ENCODE results near the gene ACTA2. TPM values are rescaled to one million over a fixed set of nuclear protein-coding genes. Genes with fewer than 3 reads are reported as not detected.
A peak's percentile ranks its signal among the peaks of the same experiment; 100 is the strongest.

Gene ACTA2
- total RNA-seq, 1 donor: 855 TPM

DNA sequence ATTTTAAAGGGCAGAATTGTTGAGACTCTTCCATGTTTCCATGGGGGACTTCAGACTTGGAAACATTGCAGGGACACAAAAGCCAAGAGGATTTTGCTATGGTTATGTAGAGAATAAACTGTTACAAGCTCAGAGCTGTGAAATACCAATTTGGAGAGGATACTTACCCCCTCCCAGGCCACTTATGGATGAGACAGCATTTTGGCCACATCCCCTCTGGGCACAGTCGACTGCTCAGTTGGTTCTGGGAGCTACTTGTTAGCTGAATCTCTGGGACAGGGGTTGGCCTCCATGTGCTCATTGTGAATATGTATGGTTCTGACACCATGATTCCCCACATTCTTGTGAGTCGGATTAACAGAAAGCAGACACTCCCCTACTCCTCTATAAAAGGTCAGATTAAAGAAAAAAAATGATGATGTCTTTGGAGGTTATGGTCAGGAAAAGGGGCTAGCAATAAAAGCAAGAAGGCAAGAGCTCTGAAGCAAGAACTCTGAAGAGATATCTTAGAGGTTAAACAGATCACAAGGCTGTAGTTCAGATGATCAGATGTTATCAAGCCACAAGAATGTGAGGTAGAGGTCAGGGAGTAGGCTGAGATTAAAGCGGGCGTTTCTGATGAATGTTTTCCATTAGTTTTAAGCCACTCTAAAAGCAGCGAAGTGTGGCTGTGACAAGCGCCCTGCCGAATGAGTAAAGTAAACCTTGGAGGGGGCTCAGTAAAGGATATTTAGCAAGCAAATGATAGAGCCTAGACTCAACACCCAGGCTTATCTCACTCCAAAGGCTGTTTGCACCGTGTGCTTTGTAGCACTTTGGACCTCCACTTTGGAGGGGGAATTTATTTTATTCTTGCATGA, 55.3 kb downstream of the ACTA2 start:
- no peaks in the 10 kb centered on the region for H3K9me3 ChIP-seq (ENCODE audit: low read depth, low read length)
- TF ChIP-seq, protein P1, sequence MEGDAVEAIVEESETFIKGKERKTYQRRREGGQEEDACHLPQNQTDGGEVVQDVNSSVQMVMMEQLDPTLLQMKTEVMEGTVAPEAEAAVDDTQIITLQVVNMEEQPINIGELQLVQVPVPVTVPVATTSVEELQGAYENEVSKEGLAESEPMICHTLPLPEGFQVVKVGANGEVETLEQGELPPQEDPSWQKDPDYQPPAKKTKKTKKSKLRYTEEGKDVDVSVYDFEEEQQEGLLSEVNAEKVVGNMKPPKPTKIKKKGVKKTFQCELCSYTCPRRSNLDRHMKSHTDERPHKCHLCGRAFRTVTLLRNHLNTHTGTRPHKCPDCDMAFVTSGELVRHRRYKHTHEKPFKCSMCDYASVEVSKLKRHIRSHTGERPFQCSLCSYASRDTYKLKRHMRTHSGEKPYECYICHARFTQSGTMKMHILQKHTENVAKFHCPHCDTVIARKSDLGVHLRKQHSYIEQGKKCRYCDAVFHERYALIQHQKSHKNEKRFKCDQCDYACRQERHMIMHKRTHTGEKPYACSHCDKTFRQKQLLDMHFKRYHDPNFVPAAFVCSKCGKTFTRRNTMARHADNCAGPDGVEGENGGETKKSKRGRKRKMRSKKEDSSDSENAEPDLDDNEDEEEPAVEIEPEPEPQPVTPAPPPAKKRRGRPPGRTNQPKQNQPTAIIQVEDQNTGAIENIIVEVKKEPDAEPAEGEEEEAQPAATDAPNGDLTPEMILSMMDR (IDR thresholded peaks at IDR 0.05; ENCODE audit: extremely low read depth, low read depth, low read length): no peak
- peak overlapping the region; percentile 11 for H3K4me2 ChIP-seq (ENCODE audit: insufficient read depth, low read length)
- no peak overlapping the region for H3K4me3 ChIP-seq (ENCODE audit: insufficient read depth, low read length)
- no peaks in the 10 kb centered on the region for H3K27me3 ChIP-seq (ENCODE audit: insufficient read depth, low read length)
- peak overlapping the region; percentile 54 for H2AFZ ChIP-seq (ENCODE audit: low read length)
- peaks cover 1% of the 10 kb centered on the region for H3K36me3 ChIP-seq (ENCODE audit: insufficient read depth, low read length)
- H4K20me1 ChIP-seq (ENCODE audit: insufficient read depth, low read length): no peaks in the 10 kb centered on the region
- peaks cover 58% of the 10 kb centered on the region for H3K4me1 ChIP-seq (ENCODE audit: insufficient read depth, low read length)
- peaks cover 40% of the 10 kb centered on the region for H3K79me2 ChIP-seq (ENCODE audit: insufficient read depth, low read length)
- no peak for DNase-seq (ENCODE audit: insufficient read length, low spot score, missing footprints)
- H3K27ac ChIP-seq (ENCODE audit: low read depth, low read length): peak overlapping the region; percentile 43

DNA sequence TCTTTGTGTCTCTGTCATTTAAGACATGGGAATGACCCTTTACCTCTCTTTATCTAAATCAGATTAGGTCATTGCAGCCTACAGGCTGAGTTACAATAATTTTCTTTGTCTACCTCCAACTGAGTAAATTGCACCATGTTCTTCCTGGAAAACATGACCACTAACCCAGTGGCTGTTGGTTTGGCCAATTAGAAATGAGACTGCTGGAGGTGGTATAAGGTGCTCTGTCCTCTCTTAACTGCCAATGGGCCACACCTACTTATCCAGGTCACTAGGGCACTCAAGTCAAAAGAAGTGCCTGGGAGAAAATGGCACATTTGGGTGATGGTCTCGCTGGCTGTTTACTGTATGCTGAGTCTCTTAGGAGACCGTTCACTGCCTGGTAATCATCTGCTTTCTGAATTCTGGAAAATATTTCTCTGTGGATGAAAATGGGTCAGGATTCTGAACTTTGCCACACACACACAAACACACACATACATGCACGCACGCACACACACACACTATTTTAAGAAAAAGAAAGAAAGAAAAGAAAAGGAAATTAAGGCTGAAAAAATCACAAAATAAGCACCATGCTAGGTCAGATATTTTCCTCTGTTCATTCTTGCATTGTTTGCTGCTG, 56.1 kb downstream of the ACTA2 start:
- H2AFZ ChIP-seq (ENCODE audit: low read length): no peak overlapping the region
- H4K20me1 ChIP-seq (ENCODE audit: insufficient read depth, low read length): no peaks in the 10 kb centered on the region
- H3K4me2 ChIP-seq (ENCODE audit: insufficient read depth, low read length): no peak overlapping the region
- peaks cover 40% of the 10 kb centered on the region for H3K79me2 ChIP-seq (ENCODE audit: insufficient read depth, low read length)
- H3K27ac ChIP-seq (ENCODE audit: low read depth, low read length): peak overlapping the region; percentile 43
- no peaks in the 10 kb centered on the region for H3K9me3 ChIP-seq (ENCODE audit: low read depth, low read length)
- TF ChIP-seq, protein P1 (IDR thresholded peaks at IDR 0.05; ENCODE audit: extremely low read depth, low read depth, low read length): no peak
- no peaks in the 10 kb centered on the region for H3K36me3 ChIP-seq (ENCODE audit: insufficient read depth, low read length)
- peaks cover 58% of the 10 kb centered on the region for H3K4me1 ChIP-seq (ENCODE audit: insufficient read depth, low read length)
- H3K27me3 ChIP-seq (ENCODE audit: insufficient read depth, low read length): no peaks in the 10 kb centered on the region
- H3K4me3 ChIP-seq (ENCODE audit: insufficient read depth, low read length): no peak overlapping the region
- no peak for DNase-seq (ENCODE audit: insufficient read length, low spot score, missing footprints)

DNA sequence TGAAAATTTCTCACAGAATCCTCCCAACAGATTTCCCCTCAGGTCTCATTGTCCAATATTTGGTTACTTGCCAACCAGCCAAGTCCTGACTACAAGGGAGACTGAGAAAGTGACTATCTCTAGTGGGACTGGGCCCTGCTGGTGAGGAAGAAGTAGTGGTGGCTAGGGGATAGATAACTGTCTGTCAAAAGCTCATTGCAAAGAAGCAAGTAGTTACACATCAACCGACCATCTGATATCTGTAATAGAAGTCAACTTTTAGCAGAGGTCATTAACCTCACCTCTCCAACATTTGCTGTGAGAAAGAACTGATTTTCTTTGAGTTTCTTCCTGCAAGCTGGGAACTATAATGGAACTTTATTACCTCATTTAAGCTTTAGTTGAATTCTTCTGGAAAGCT, 57.3 kb downstream of the ACTA2 start:
- Histone ChIP-seq H3K27ac (ENCODE audit: low read depth, low read length) (no peak overlapping the region), H4K20me1 (ENCODE audit: insufficient read depth, low read length) (no peaks in the 10 kb centered on the region), H3K4me2 (ENCODE audit: insufficient read depth, low read length) (no peak overlapping the region), H2AFZ (ENCODE audit: low read length) (no peak overlapping the region), H3K4me1 (ENCODE audit: insufficient read depth, low read length) (peaks cover 59% of the 10 kb centered on the region), H3K9me3 (ENCODE audit: low read depth, low read length) (no peaks in the 10 kb centered on the region), H3K79me2 (ENCODE audit: insufficient read depth, low read length) (peaks cover 39% of the 10 kb centered on the region), H3K27me3 (ENCODE audit: insufficient read depth, low read length) (no peaks in the 10 kb centered on the region), H3K36me3 (ENCODE audit: insufficient read depth, low read length) (no peaks in the 10 kb centered on the region), H3K4me3 (ENCODE audit: insufficient read depth, low read length) (no peak overlapping the region)
- TF ChIP-seq, protein P1 (IDR thresholded peaks at IDR 0.05; ENCODE audit: extremely low read depth, low read depth, low read length): no peak
- no peak for DNase-seq (ENCODE audit: insufficient read length, low spot score, missing footprints)

DNA sequence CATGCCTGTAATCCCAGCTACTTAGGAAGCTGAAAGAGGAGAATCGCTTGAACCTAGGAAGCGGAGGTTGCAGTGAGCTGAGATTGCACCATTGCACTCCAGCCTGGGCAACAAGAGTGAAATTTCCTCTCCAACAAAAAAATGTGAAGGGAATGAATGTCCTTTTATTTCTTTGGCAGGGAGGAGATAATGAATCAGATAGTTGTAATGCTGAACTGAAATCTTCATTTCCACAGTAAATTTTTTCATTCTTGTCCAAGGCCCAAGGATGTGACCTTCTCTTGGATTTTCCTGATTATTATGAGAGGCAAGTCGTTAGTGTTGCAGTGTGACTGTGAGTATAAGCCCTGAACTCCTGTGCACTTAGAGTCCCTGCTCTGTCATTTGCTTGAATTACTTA, 59.0 kb downstream of the ACTA2 start:
- H3K27ac ChIP-seq (ENCODE audit: low read depth, low read length): no peak overlapping the region

More for the DNA sequence above, 59.0 kb downstream of the ACTA2 start:
- Histone ChIP-seq H3K9me3 (ENCODE audit: low read depth, low read length) (no peaks in the 10 kb centered on the region), H3K4me3 (ENCODE audit: insufficient read depth, low read length) (peak overlapping the region; percentile 8), H3K27me3 (ENCODE audit: insufficient read depth, low read length) (no peaks in the 10 kb centered on the region), H4K20me1 (ENCODE audit: insufficient read depth, low read length) (no peaks in the 10 kb centered on the region), H3K36me3 (ENCODE audit: insufficient read depth, low read length) (no peaks in the 10 kb centered on the region), H2AFZ (ENCODE audit: low read length) (peak overlapping the region; percentile 8), H3K4me1 (ENCODE audit: insufficient read depth, low read length) (peaks cover 70% of the 10 kb centered on the region), H3K4me2 (ENCODE audit: insufficient read depth, low read length) (peak overlapping the region; percentile 41), H3K79me2 (ENCODE audit: insufficient read depth, low read length) (peaks cover 44% of the 10 kb centered on the region)
- no peak for DNase-seq (ENCODE audit: insufficient read length, low spot score, missing footprints)
- TF ChIP-seq, protein P1 (IDR thresholded peaks at IDR 0.05; ENCODE audit: extremely low read depth, low read depth, low read length): no peak
